Measurements from ENCODE around the gene HYAL3. TPM values are rescaled to one million over a fixed set of nuclear protein-coding genes. Genes with fewer than 3 reads are reported as not detected.
"Not testable (repeated sequence)": the region's sequence is repeated elsewhere in the genome, so short reads cannot be mapped to it uniquely, and the experiment has no call there.

HYAL3 gene
- total RNA-seq, 1 donor from 2014 or later = 1.3 TPM

- intact Hi-C loops (cut with DNase I) = no loop called here
- DNase-seq (ENCODE audit: low spot score) = no peak
These were observed 50.8 kb downstream of the HYAL3 start for GRCh38 chr3:50248387-50248786.

GRCh38 chr3:50246517-50246954 lies 52.7 kb downstream of the HYAL3 start:
- no peak for DNase-seq (ENCODE audit: low spot score)
- intact Hi-C loops (cut with DNase I) = loop anchor here (1.0 kb wide), 1 partner anchor 19 kb away; no protein-coding TSS in a partner anchor

GRCh38 chr3:50245831-50246516 lies 53.2 kb downstream of the HYAL3 start:
- peak; percentile 95 for DNase-seq (ENCODE audit: low spot score)
- intact Hi-C loops (cut with DNase I) = loop anchor here (1.0 kb wide), 1 partner anchor 19 kb away; no protein-coding TSS in a partner anchor

GRCh38 chr3:50245251-50245745 lies 53.9 kb downstream of the HYAL3 start:
- no peak for DNase-seq (ENCODE audit: low spot score)
- intact Hi-C loops (cut with DNase I) = no loop called here

GRCh38 chr3:50244813-50245212 lies 54.4 kb downstream of the HYAL3 start:
- intact Hi-C loops (cut with DNase I); DNase-seq (ENCODE audit: low spot score): not testable (repeated sequence)

- intact Hi-C loops (cut with DNase I) = no loop called here
- no peak for DNase-seq (ENCODE audit: low spot score)
These were observed 55.7 kb downstream of the HYAL3 start for GRCh38 chr3:50243543-50243895.

GRCh38 chr3:50242851-50243542 lies 56.2 kb downstream of the HYAL3 start:
- intact Hi-C loops (cut with DNase I) = no loop called here
- DNase-seq (ENCODE audit: low spot score) = peak; percentile 94

Other genes with a start within 250 kb of the HYAL3 start
- gene RBM5, start 210.5 kb downstream of the HYAL3 start, total RNA-seq = 85.3 TPM
- 10.0 TPM for gene SEMA3F, start 144.1 kb downstream of the HYAL3 start, total RNA-seq
- gene GNAT1, start 107.8 kb downstream of the HYAL3 start, total RNA-seq = not detected
- gene SLC38A3, start 94.1 kb downstream of the HYAL3 start, total RNA-seq = 6.6 TPM
- 153 TPM for gene GNAI2, start 63.2 kb downstream of the HYAL3 start, total RNA-seq
- gene SEMA3B, start 30.3 kb downstream of the HYAL3 start, total RNA-seq = 26.5 TPM
- 25.7 TPM for gene LSMEM2, start 20.3 kb downstream of the HYAL3 start, total RNA-seq
- gene IFRD2, start 7.0 kb downstream of the HYAL3 start, total RNA-seq = 45.7 TPM
- 8.5 TPM for gene NAA80, start within 50 bp of the HYAL3 start, total RNA-seq
- 51.6 TPM for gene HYAL1, start 4.2 kb upstream of the HYAL3 start, total RNA-seq
- gene HYAL2, start 23.3 kb upstream of the HYAL3 start, total RNA-seq = 42.0 TPM
- 24.5 TPM for gene TUSC2, start 28.8 kb upstream of the HYAL3 start, total RNA-seq
- gene RASSF1, start 41.4 kb upstream of the HYAL3 start, total RNA-seq = 11.0 TPM
- gene ZMYND10, start 46.3 kb upstream of the HYAL3 start, total RNA-seq = 0.35 TPM
- gene NPRL2, start 51.4 kb upstream of the HYAL3 start, total RNA-seq = 19.1 TPM
- gene CYB561D2, start 51.5 kb upstream of the HYAL3 start, total RNA-seq = 6.4 TPM
- 26.6 TPM for gene TMEM115, start 60.1 kb upstream of the HYAL3 start, total RNA-seq
- 1.4 TPM for gene CACNA2D2, start 204.2 kb upstream of the HYAL3 start, total RNA-seq